Parathyroid adenoma (tissue), 2 donors: ENCODE data around the gene PGBD5.

Experiments
- H2AFZ ChIP-seq: fragments of 300-600 bp; sonication (generic); one replicate; pipeline ENCODE4 v1.7.0; 2017; ENCODE audit warnings: antibody characterized with exemption, mild to moderate bottlenecking
- H3K27ac ChIP-seq: fragments of 300-600 bp; sonication (generic); one replicate; pipeline ENCODE4 v1.7.0; 2017
- H3K27me3 ChIP-seq: fragments of 300-600 bp; sonication (generic); one replicate; pipeline ENCODE4 v1.7.0; 2017; ENCODE audit warnings: low read length; ENCODE audit not compliant: control insufficient read depth, insufficient read depth
- H3K36me3 ChIP-seq: fragments of 300-600 bp; sonication (generic); one replicate; pipeline ENCODE4 v1.7.0; 2017; ENCODE audit warnings: low read length; ENCODE audit not compliant: control insufficient read depth, insufficient read depth
- H3K4me1 ChIP-seq: fragments of 300-600 bp; sonication (generic); one replicate; pipeline ENCODE4 v1.7.0; 2017; ENCODE audit warnings: control low read depth
- H3K4me2 ChIP-seq: fragments of 300-600 bp; sonication (generic); one replicate; pipeline ENCODE4 v1.7.0; 2017; ENCODE audit warnings: low read length
- H3K4me3 ChIP-seq: fragments of 300-600 bp; sonication (generic); one replicate; pipeline ENCODE4 v1.7.0; 2017; ENCODE audit warnings: low read depth, low read length
- H3K79me2 ChIP-seq: fragments of 300-600 bp; sonication (generic); one replicate; pipeline ENCODE4 v1.7.0; 2017; ENCODE audit warnings: control low read depth
- H3K9ac ChIP-seq: fragments of 300-600 bp; sonication (generic); one replicate; pipeline ENCODE4 v1.7.0; 2017; ENCODE audit warnings: mild to moderate bottlenecking
- H3K9me3 ChIP-seq: fragments of 300-600 bp; sonication (generic); one replicate; pipeline ENCODE4 v1.7.0; 2017; ENCODE audit warnings: low read length; ENCODE audit not compliant: control insufficient read depth
- TF ChIP-seq, protein P1 (sequence below): fragments of 300-600 bp; sonication (generic); IDR thresholded peaks from one replicate; pipeline ENCODE4 v1.7.0; 2017; ENCODE audit warnings: antibody characterized with exemption, mild to moderate bottlenecking
- donor health status: primary hyperparathyroidism.

PGBD5 gene

GRCh38 chr1:230371923-230372703 is 54.0 kb downstream of the PGBD5 start:
- Histone ChIP-seq H3K4me2 (no peak overlapping the region), H3K4me3 (no peak overlapping the region), H3K79me2 (no peaks in the 10 kb centered on the region)

GRCh38 chr1:230370109-230370508 is 56.0 kb downstream of the PGBD5 start:
- TF ChIP-seq, protein P1, sequence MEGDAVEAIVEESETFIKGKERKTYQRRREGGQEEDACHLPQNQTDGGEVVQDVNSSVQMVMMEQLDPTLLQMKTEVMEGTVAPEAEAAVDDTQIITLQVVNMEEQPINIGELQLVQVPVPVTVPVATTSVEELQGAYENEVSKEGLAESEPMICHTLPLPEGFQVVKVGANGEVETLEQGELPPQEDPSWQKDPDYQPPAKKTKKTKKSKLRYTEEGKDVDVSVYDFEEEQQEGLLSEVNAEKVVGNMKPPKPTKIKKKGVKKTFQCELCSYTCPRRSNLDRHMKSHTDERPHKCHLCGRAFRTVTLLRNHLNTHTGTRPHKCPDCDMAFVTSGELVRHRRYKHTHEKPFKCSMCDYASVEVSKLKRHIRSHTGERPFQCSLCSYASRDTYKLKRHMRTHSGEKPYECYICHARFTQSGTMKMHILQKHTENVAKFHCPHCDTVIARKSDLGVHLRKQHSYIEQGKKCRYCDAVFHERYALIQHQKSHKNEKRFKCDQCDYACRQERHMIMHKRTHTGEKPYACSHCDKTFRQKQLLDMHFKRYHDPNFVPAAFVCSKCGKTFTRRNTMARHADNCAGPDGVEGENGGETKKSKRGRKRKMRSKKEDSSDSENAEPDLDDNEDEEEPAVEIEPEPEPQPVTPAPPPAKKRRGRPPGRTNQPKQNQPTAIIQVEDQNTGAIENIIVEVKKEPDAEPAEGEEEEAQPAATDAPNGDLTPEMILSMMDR, result no peak
- Histone ChIP-seq H2AFZ (no peak overlapping the region), H3K4me3 (no peak overlapping the region), H3K9me3 (no peaks in the 10 kb centered on the region), H3K4me2 (no peak overlapping the region), H3K79me2 (no peaks in the 10 kb centered on the region), H3K9ac (no peak overlapping the region), H3K36me3 (no peaks in the 10 kb centered on the region), H3K4me1 (no peaks in the 10 kb centered on the region), H3K27me3 (no peaks in the 10 kb centered on the region), H3K27ac (no peak overlapping the region)

More at GRCh38 chr1:230371923-230372703, 54.0 kb downstream of the PGBD5 start:
- H3K9me3 ChIP-seq, result no peaks in the 10 kb centered on the region
- no peak overlapping the region for H2AFZ ChIP-seq
- no peaks in the 10 kb centered on the region for H3K27me3 ChIP-seq
- H3K27ac ChIP-seq, result no peak overlapping the region
- TF ChIP-seq, protein P1, result no peak
- no peaks in the 10 kb centered on the region for H3K4me1 ChIP-seq
- H3K36me3 ChIP-seq, result no peaks in the 10 kb centered on the region
- H3K9ac ChIP-seq, result no peak overlapping the region

DNA sequence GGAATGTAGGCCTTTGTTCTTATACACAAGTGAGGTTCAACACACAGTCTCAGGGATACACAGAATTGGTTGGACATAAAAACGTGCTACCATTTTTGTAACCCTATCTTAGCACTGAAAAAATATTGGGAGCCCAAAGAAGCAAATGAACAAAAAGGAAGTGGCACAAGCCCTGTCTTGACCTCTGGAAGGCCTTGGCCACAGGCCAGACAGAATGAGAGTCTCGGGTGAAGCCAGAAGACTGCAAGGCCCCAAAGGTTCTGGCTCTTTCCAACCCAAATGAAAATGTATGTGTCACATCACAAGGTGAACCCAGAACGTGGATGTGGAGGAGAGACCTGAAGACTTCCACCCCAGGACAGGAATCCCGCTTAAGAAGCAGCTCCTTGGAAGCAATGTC is 57.3 kb downstream of the PGBD5 start:
- Histone ChIP-seq H3K79me2 (no peaks in the 10 kb centered on the region), H3K27ac (no peak overlapping the region), H3K9me3 (no peaks in the 10 kb centered on the region), H3K4me2 (no peak overlapping the region), H3K27me3 (no peaks in the 10 kb centered on the region), H3K36me3 (no peaks in the 10 kb centered on the region), H3K9ac (no peak overlapping the region), H3K4me1 (no peaks in the 10 kb centered on the region), H2AFZ (no peak overlapping the region), H3K4me3 (no peak overlapping the region)
- TF ChIP-seq, protein P1, result no peak

- Histone ChIP-seq H2AFZ (no peak overlapping the region), H3K4me3 (no peak overlapping the region), H3K79me2 (no peaks in the 10 kb centered on the region), H3K4me1 (no peaks in the 10 kb centered on the region), H3K27me3 (no peaks in the 10 kb centered on the region), H3K9me3 (no peaks in the 10 kb centered on the region), H3K4me2 (no peak overlapping the region), H3K36me3 (no peaks in the 10 kb centered on the region), H3K27ac (no peak overlapping the region), H3K9ac (no peak overlapping the region)
- TF ChIP-seq, protein P1, result no peak
These were observed 57.8 kb downstream of the PGBD5 start for GRCh38 chr1:230368363-230368762.

- H3K27me3 ChIP-seq, result no peaks in the 10 kb centered on the region
- no peak overlapping the region for H3K4me2 ChIP-seq
These were observed 59.6 kb downstream of the PGBD5 start for GRCh38 chr1:230366504-230366915.

More at GRCh38 chr1:230366504-230366915, 59.6 kb downstream of the PGBD5 start:
- H3K79me2 ChIP-seq, result no peaks in the 10 kb centered on the region
- no peaks in the 10 kb centered on the region for H3K9me3 ChIP-seq
- no peak overlapping the region for H3K27ac ChIP-seq
- TF ChIP-seq, protein P1, result no peak
- H3K36me3 ChIP-seq, result no peaks in the 10 kb centered on the region
- H2AFZ ChIP-seq, result no peak overlapping the region
- H3K9ac ChIP-seq, result no peak overlapping the region
- no peak overlapping the region for H3K4me3 ChIP-seq
- no peaks in the 10 kb centered on the region for H3K4me1 ChIP-seq
